Right ventricle myocardium superior (tissue), 1 donor: ENCODE measurements around the gene BRPF1. TPM values are rescaled to one million over a fixed set of nuclear protein-coding genes. Genes with fewer than 3 reads are reported as not detected.

Experiments
- ATAC-seq: fragments of 200-7000 bp; cut with Tn5 transposase; one replicate; pipeline ENCODE4 v1.9.1; 2020; ENCODE audit warnings: mild to moderate bottlenecking; ENCODE audit not compliant: poor library complexity
- DNase-seq: peaks from one replicate; pipeline ENCODE4 v3.0.0-alpha.2; 2020
- intact Hi-C: fragments of 100-400 bp; cut with DNase I; formaldehyde crosslinking; loops from one replicate; pipeline ENCODE4 v1.11.2; 2022
- long read RNA-seq: library from polyadenylated mRNA; unstranded; transcript quantifications from one replicate; pipeline ENCODE4 v2.0.0, GENCODE V29; 2021
- total RNA-seq: library from RNA; stranded (reverse); fragmentation: NEBNext Ultra II Directional; extraction: Animal tissue kit (Norgen Biotek cat#: 25700); gene quantifications from one replicate; pipeline ENCODE4 v1.2.1, GENCODE V29; 2021
- donor health status: DM: no; HTN: yes; CAD: no; lungs with severe emphysema.

Gene BRPF1, protein sequence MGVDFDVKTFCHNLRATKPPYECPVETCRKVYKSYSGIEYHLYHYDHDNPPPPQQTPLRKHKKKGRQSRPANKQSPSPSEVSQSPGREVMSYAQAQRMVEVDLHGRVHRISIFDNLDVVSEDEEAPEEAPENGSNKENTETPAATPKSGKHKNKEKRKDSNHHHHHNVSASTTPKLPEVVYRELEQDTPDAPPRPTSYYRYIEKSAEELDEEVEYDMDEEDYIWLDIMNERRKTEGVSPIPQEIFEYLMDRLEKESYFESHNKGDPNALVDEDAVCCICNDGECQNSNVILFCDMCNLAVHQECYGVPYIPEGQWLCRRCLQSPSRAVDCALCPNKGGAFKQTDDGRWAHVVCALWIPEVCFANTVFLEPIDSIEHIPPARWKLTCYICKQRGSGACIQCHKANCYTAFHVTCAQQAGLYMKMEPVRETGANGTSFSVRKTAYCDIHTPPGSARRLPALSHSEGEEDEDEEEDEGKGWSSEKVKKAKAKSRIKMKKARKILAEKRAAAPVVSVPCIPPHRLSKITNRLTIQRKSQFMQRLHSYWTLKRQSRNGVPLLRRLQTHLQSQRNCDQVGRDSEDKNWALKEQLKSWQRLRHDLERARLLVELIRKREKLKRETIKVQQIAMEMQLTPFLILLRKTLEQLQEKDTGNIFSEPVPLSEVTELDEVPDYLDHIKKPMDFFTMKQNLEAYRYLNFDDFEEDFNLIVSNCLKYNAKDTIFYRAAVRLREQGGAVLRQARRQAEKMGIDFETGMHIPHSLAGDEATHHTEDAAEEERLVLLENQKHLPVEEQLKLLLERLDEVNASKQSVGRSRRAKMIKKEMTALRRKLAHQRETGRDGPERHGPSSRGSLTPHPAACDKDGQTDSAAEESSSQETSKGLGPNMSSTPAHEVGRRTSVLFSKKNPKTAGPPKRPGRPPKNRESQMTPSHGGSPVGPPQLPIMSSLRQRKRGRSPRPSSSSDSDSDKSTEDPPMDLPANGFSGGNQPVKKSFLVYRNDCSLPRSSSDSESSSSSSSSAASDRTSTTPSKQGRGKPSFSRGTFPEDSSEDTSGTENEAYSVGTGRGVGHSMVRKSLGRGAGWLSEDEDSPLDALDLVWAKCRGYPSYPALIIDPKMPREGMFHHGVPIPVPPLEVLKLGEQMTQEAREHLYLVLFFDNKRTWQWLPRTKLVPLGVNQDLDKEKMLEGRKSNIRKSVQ (N-terminal part only)
- total RNA-seq, result 7.5 TPM
- long read RNA-seq, full-length matches to known transcripts, result 7 of 29 reads
- long read RNA-seq, partial matches to known transcripts, result 7 of 29 reads
- long read RNA-seq, other reads (novel, unspliced or antisense), result 15 of 29 reads

DNA sequence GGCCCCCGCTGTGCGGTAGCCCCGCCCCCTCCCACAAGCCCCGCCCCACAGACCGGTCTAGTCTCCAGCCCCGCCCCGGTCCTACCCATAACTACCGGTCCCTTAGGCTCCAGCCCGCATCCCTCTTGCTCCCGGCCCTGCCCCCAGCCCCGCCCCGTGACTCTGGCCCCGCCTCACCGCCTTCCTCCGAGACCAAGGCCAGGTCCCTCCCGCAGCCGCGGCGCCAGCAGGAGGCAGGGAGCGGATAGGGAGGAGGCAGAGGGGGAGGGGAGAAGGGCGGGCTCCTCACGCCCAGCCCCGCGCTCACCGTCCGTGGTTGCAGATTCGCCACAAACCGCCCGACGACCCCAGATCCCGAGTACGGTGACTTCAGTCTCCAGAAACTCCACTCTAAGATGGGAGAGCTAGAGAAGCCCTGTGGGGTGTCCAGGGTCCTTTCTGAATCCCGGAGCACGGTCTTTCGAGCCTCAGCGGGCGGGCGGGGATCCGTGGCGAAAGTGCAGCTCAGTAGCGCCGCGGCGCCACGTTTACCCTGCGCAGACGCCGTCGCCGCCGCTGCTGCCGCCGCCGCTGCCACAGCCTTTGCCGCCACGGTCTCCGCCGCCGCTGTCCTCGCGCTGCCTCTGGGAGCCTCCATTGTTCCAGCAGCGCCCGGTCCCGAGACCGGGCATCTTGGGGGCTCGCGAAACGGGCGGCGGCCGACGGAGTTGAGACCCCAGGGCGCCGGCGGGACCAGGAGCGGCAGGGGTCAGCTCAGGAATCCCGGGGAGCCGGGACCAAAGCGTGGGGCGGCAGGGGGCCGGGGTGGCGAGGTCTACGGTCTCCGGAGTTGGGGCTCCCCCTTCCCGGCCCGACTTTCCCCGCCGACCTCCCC, at the start of gene BRPF1:
Gene BRPF1, plus strand, starts transcription at position 530 of the 874 bp plus-strand sequence. CDS start 2,406 bp downstream, outside the sequence.
- ATAC-seq (peak; percentile 98), DNase-seq (peak; percentile 100)
- intact Hi-C loops, result no loop called here

DNA sequence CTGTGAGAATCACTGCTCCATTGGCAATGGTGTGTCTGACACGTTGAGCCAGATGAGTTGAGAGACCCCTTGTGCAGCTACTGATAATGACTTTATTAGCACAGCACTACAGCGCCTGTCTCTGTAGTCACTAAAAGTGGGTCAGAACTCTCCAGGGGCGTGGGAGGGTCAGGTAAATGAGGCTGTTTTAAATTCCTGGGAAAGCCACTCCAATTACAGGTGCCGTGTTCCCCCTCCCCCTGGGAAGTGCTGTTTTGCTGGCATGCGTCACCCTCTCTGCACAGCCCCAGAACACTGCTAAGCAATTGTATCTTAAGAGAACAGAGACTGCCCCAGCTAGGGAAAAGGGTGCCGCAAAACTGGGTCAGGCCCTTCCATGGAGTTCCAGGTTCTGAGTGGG, 49.4 kb upstream of the BRPF1 start:
- intact Hi-C loops, result no loop called here
- DNase-seq (no peak), ATAC-seq (no peak)

DNA sequence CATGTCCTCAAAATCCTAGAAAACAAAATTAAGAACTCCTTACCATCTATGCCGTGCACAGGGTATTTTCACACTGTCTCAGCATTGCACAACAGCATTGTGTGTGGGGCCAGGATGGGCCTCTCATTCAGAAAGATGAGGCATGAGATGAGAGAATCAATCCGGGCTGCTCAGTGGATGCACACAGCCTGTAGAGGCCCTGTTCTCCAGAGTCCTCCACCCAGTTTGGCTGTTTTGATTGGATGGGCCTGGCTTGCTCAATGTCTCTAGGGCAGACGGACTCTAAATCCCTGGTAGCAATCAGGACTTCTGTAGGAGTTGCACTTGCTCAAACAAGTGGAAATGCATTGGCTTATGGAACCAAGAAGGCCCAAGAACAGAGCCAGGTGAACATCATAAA, 48.1 kb upstream of the BRPF1 start:
- ATAC-seq (no peak), DNase-seq (no peak)
- intact Hi-C loops, result no loop called here

DNA sequence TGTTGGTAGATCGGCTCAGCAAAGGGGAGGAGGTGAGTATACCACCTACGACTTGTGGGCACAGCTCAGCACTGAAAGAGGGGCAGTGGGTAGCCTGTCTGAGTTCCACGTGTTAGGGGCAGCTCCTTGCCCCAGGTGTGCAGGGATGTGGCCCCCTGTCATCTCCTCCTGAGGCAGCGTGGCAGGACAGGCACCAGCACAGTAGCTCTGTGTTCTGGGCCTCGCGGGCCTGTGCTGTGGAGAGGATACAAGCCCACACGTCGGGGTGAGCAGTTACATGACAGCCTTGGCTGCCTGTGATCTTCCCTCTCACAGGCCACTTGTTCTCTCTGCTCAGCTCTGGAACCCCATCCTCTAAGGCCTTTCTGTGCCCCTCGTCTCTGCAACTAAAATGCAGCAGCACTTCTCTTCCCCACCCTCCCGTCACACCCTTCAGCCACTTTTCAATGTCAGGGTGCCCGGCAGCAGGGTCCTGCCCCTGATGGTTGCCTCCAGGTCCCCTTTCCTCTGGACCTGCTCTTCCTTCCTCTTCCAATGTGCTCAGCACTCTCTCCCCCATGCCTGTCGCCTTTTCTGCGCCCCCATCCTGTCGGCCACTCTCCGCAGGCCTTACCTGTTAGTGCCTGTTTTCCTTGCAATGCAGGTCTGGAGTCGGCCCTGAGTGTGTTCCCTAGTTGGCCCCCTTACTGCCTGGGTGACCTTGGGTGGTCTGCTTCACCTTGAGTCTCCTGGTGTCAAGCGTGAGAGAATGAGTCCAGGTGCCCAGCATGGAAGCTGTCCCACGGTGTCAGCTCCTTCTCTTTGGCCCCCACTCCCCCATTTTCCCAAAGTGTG, 46.1 kb upstream of the BRPF1 start:
- DNase-seq, result no peak
- intact Hi-C loops, result no loop called here
- ATAC-seq, result no peak

DNA sequence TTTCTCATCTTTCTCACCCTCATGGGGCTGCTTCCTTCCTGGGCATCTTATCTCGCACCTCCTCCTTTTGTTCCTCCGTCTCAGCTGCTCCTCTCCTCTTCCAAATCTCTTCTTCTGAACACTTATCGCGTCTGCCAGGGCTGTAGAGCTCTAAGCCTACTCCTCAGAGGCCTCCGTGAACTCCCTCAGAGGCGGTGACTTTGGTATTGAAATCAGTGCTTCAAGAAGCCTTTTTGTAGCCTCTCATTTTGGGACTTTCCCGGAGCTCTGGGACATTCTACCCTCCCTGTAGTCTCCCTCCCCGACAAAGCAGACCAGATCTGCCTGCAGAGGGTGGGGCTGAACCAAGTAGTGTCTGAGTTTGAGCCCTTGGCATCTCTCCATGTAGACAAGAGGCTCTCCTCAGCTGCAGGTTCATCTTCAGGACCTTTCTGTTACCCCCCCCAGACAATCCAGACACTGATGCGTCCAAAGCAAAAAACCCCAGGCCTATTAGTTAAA, 45.4 kb upstream of the BRPF1 start:
- intact Hi-C loops, result no loop called here
- DNase-seq (no peak), ATAC-seq (no peak)

DNA sequence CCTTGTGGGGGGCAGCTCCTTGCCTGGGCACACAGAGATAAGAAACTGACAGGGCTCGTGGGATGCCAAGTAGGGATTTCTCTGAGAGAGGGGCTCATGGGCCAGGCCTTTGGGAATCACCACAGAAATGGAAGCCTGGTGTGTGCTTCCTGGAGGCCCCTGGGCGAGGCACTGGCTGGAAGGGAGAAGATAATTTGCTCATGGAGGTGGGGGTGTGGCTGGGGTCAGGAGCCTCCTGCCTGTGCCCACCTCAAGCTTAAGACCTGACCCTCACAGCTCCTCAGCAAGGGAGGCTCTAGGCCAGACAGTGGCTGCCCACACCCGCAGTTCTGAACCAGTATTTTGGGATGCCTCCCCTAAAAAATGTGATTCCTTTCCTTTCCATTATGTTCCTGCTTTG, 44.8 kb upstream of the BRPF1 start:
- intact Hi-C loops, result no loop called here
- DNase-seq, result no peak
- no peak for ATAC-seq

DNA sequence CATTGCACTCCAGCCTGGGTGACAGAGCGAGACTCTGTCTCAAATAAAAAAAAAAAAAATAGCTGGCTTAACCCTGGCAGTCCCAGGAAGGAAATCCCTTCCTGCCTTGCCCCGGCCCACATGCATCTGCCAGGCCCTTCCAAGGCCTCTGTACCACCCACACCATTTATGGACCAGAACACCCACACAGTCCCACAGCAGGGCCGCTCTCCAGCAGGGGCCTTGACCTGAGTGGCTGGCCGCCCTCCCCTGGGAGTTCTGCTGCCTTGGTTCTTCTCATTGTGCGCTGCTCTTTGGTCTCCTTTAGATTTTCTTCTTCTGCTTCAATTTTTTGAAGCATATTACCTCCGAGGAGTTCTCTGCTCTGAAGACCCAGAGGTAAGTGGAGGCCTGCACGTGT, 44.0 kb upstream of the BRPF1 start:
- ATAC-seq (no peak), DNase-seq (no peak)
- intact Hi-C loops, result no loop called here

DNA sequence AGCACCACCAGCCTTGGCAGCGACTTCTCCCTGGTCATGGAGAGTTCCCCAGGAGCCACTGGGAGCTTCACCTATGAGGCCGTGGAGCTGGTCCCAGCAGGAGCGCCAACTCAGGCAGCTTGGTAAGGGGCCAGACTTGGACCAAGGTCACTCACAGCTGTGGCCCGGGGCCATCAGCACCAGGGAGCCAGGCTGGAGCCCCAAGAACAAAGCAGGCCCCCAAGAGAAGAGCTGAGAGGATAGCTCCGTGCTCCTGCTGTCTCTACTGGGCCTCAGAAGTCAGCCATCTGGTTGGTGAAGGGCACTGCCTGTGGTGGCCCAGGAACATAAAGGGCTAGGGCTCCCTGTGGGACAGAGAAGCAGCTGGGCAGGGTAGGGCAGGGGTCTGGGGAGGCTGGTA, 42.6 kb upstream of the BRPF1 start:
- ATAC-seq (no peak), DNase-seq (no peak)
- intact Hi-C loops, result no loop called here

DNA sequence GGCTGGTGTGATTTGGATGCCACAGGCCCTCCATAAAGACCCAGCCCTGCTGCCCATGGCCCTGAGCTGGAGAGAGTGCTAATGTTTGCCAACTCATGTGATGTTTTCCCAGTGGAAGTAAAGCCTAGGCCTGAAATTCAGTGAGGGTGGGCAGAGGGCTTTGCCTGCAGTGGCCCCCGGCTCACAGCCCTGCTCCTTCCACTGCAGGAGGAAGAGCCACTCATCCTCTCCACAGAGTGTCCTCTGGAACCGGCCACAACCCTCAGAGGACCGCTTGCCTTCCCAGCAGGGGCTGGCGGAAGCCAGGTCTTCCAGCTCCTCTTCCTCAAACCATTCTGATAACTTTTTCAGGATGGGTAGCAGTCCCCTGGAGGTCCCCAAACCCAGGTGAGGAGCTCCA, 41.8 kb upstream of the BRPF1 start:
- no peak for ATAC-seq
- no peak for DNase-seq
- intact Hi-C loops, result no loop called here

DNA sequence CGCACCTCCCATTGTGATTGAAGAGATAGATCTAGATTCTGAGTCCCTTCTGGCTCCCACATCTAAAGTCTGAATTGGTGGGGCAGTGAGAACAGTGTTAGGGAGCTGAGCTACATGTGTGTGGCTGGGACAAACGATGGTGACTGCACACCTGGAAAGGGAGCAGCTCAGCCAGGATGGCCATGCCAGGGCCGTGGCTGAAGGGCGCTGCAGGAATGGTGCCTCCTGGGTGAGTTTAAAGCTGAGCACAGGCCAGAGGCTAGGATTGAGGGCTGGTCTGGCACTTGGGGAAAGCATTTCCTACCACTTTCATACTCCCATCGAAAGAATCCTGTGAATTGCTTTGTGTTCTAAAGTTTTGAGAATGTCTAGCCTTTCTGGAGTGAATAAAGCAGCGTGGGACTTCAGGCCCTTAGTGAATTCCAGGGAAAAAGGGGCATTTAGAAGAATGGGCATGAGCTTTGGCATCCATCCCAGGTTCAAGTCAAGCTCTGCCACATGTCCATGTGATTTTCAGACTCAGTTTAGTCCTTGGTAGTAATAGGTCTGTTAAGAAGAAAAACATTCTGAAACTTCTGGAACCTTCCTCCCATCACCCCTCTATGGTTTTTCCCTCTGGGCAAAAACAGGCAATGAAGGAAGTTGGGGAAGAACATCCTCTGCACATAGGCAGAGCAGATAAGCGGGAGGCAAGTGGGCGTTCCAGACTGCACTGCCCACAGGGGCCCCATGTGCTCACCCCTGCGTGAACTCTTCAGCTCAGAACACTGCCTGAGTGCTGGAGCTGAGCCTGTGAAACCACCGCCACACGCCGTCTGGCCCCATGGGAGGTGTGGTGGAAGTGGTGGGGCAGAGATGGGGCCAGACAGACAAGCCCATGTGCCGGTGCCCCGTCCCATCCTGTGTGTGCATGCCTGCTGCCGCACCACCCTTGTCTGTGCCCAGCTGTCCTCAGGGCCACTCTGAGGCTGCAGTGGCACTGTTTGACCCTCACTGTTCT, 40.8 kb upstream of the BRPF1 start:
- DNase-seq (no peak), ATAC-seq (peak; percentile 32)
- intact Hi-C loops, result no loop called here

DNA sequence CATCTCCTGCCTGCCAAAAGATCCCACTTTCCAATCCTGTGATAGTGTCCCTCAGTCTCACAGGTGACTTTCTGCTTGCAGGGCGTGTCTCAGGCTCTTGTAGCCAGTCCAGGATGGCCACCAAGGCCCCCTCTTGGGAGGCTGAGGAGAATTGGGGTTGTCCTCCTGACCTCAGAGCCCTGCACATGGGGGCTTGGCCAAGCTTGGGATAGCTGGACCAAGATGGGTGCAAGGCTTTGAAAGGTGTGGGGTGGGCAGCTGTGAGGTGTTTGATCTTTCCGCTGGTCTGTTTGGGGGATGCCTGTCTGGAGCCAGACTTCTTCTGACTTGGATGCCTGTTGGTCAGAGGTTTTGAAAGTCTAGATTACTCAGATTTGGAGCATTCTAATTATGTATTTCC, 39.9 kb upstream of the BRPF1 start:
- intact Hi-C loops, result no loop called here
- DNase-seq (no peak), ATAC-seq (no peak)

DNA sequence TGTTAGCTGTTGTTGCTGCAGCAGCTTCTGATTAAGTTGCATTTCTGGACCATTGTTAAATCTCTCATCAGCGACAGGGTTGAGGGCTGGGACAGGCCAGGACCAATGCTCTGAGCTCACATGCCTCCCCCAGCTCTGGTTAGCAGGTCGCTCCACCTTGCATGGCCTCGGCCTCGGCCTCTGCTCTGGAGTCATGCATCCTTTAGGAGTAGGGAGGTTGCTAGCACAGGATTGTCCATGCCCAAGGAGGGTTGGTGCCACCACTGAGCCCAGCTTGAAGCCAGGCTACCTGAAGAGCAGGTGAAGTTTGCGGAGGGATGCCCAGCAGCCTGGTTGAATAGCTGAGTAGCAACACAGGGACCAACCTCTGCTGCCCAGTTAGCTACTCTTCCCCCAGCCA, 39.1 kb upstream of the BRPF1 start:
- DNase-seq, result no peak
- ATAC-seq, result no peak
- intact Hi-C loops, result no loop called here

DNA sequence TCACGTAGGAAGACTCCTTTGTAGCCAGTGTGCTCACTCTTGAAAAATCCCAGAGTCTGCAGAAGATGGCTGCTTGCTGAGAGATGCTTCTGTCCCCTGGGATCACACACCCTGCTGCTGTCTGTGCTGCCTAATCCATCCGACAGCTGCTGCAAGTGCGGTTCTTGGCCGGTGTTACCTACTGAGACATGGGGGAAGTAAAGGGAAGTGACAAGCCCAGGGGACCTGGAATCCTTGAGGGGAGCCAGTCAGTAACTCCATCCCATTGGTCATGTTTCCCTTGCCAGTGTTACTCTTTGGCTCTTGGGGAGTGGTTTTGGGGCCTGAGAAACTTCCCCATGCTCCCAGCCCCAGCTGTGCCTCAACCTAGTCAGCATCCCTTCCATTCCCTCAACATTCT, 36.2 kb upstream of the BRPF1 start:
- ATAC-seq (no peak), DNase-seq (no peak)
- intact Hi-C loops, result no loop called here

DNA sequence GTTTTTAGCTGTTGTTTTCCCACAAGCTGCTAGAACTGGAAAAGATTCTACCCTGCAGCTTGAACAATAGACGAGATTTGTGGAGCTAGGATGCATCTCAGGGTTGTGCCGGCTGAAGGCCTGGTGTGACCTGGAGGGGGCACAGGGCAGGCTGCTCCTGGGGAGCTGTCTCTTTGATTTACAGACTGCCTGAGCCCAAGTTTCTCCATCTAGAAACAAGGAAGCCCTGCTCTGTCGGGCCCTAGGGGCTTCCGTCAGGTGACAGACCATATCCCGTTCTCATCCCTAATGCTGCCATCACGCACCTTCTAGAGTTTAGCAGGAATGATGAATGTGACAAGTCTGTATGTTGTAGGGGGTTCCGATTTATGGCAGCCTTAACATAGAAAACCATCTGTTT, 35.8 kb upstream of the BRPF1 start:
- intact Hi-C loops, result no loop called here

DNA sequence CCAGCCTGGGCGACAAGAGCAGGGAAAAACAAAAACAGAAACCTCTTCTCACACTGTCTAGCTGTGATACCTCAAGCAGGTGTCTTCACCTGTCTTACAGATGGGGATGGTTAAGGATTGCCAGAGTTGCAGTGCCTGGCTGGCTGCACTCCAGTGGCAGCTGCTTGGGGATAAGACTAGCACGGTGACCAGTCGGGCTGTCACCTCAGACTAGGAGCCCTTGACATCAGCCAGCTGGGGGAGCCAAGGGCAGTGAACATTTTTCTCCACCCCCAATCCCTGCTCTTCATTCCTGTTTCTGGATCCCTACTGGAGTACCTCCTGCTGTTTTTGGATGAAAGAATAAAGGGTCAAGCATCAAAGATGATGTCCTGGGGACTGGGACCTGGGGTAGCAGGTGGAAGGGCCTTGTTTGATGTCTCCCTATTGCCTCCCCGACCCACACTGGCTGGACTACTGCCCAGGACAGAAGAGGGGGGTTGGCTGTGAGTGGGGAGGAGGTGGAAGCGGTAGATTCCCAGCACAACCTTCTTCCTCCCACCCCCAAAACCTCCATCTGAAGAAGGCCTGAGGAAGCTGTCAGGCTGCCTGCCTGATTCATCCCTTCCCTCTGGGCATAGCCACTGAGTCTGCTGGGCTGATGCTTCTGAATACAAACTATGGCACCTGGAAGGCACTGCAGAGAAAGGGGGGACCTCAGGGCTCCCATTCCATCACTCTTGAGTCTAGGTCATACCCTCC, 34.9 kb upstream of the BRPF1 start:
- DNase-seq, result no peak
- intact Hi-C loops, result no loop called here
- peak; percentile 45 for ATAC-seq

More for the DNA sequence above, 35.8 kb upstream of the BRPF1 start:
- ATAC-seq (no peak), DNase-seq (no peak)
